NB4 (cell line): Measurements from ENCODE around the gene PLOD2.

ENCODE experiments used
- DNase-seq: peaks from one replicate; pipeline ENCODE4 v3.0.0; 2010; ENCODE audit warnings: low read depth
- H3K4me3 ChIP-seq: one replicate; pipeline ENCODE4 v1.5.1; 2011; ENCODE audit warnings: mild to moderate bottlenecking, low read depth, low read length, moderate library complexity
- CTCF ChIP-seq: IDR thresholded peaks from one replicate; pipeline ENCODE4 v1.5.1; 2012; ENCODE audit warnings: low read depth, low read length
- MAX ChIP-seq: IDR thresholded peaks from 2 replicates; pipeline ENCODE4 v1.6.1; 2011; ENCODE audit warnings: low read depth, low read length
- MYC ChIP-seq: IDR thresholded peaks from 2 replicates; pipeline ENCODE4 v1.6.1; 2011; ENCODE audit warnings: low read depth, low read length
- POLR2A ChIP-seq: IDR thresholded peaks from 2 replicates; pipeline ENCODE4 v1.6.1; 2011; ENCODE audit warnings: mild to moderate bottlenecking; ENCODE audit not compliant: insufficient read length; ENCODE audit errors: extremely low read depth

PLOD2 gene

GRCh38 chr3:146187334-146187950, 26.5 kb upstream of the PLOD2 start:
- TF ChIP-seq POLR2A (no peak), CTCF (peak; percentile 23)
- no peak overlapping the region for H3K4me3 ChIP-seq
- peak; percentile 9 for DNase-seq

GRCh38 chr3:146184241-146185015, 23.4 kb upstream of the PLOD2 start:
- DNase-seq, result no peak
- H3K4me3 ChIP-seq, result no peak overlapping the region
- TF ChIP-seq CTCF, result no peak
- TF ChIP-seq MYC, result no peak
- no peak for TF ChIP-seq POLR2A

GRCh38 chr3:146181216-146181615, 20.2 kb upstream of the PLOD2 start:
- no peak overlapping the region for H3K4me3 ChIP-seq
- no peak for DNase-seq
- TF ChIP-seq MYC, result no peak
- TF ChIP-seq CTCF, result no peak
- no peak for TF ChIP-seq MAX
- TF ChIP-seq POLR2A, result no peak

GRCh38 chr3:146180376-146180775, 19.4 kb upstream of the PLOD2 start:
- no peak overlapping the region for H3K4me3 ChIP-seq
- DNase-seq, result no peak
- TF ChIP-seq MAX, result no peak
- no peak for TF ChIP-seq CTCF
- TF ChIP-seq POLR2A, result no peak
- no peak for TF ChIP-seq MYC

GRCh38 chr3:146178006-146178689, 17.2 kb upstream of the PLOD2 start:
- no peak for TF ChIP-seq POLR2A
- no peak for TF ChIP-seq CTCF
- no peak for TF ChIP-seq MAX
- TF ChIP-seq MYC, result no peak
- H3K4me3 ChIP-seq, result no peak overlapping the region
- DNase-seq, result no peak
